C4-2B (cell line): Measurements from ENCODE around the gene LCN15.

Source experiments
- ZFX ChIP-seq: fragments of 450-650 bp; IDR thresholded peaks from 2 replicates; pipeline ENCODE4 v1.6.1; 2017
- TF ChIP-seq, protein P1 (sequence below): fragments of 450-650 bp; conservative IDR thresholded peaks from 2 replicates; pipeline ENCODE4 v1.5.1; 2017; ENCODE audit warnings: mild to moderate bottlenecking

DNA sequence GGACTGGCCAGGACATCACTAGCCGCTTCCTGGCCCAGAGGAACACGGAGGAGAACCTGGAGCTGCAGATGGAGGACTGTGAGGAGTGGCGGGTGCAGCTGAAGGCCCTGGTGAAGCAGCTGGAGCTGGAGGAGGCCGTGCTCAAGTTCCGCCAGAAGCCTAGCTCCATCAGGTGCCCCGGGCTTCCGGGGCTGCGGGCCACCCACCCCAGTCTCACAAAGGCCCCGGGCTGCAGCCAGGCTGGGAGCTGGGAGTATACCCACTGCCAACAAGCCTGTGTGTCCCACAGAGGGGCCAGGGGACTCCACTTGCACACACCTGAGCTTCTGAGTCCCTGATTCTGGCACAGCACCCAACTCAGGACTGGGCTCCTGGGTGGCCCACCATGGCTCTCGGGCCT lies 41.7 kb upstream of the LCN15 start:
- TF ChIP-seq, protein P1, sequence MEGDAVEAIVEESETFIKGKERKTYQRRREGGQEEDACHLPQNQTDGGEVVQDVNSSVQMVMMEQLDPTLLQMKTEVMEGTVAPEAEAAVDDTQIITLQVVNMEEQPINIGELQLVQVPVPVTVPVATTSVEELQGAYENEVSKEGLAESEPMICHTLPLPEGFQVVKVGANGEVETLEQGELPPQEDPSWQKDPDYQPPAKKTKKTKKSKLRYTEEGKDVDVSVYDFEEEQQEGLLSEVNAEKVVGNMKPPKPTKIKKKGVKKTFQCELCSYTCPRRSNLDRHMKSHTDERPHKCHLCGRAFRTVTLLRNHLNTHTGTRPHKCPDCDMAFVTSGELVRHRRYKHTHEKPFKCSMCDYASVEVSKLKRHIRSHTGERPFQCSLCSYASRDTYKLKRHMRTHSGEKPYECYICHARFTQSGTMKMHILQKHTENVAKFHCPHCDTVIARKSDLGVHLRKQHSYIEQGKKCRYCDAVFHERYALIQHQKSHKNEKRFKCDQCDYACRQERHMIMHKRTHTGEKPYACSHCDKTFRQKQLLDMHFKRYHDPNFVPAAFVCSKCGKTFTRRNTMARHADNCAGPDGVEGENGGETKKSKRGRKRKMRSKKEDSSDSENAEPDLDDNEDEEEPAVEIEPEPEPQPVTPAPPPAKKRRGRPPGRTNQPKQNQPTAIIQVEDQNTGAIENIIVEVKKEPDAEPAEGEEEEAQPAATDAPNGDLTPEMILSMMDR = no peak
- no peak for TF ChIP-seq ZFX
